Sigmoid colon (tissue), 7 donors: Measurements from ENCODE around the gene NCKAP5. TPM values are rescaled to one million over a fixed set of nuclear protein-coding genes. Genes with fewer than 3 reads are reported as not detected.

ENCODE experiments used
- DNase-seq: peaks from one replicate; pipeline ENCODE4 v3.0.0-alpha.2; 2019
- H3K27ac ChIP-seq, 4 donors: fragments of 200-600 bp; sonication (generic); one replicate each; pipeline ENCODE4 v1.5.1; 2016 to 2019; ENCODE audit warnings: mild to moderate bottlenecking in 1 of 4
- H3K27me3 ChIP-seq, 3 donors: fragments of 200-600 bp; sonication (generic); one replicate each; pipeline ENCODE4 v1.5.1; 2019; ENCODE audit warnings: mild to moderate bottlenecking in 1 of 3
- H3K36me3 ChIP-seq, 4 donors: fragments of 200-600 bp; sonication (generic); one replicate each; pipeline ENCODE4 v1.5.1; 2016 to 2019
- H3K4me1 ChIP-seq, 4 donors: fragments of 200-600 bp; sonication (generic); one replicate each; pipeline ENCODE4 v1.5.1; 2017 to 2019
- H3K4me3 ChIP-seq, 4 donors: fragments of 200-600 bp; sonication (generic); one replicate each; pipeline ENCODE4 v1.5.1; 2017 to 2019; ENCODE audit warnings: mild to moderate bottlenecking in 2 of 4, moderate library complexity in 1 of 4
- H3K9me3 ChIP-seq, 4 donors: fragments of 200-600 bp in 3 of 4; sonication (generic) in 3 of 4; one replicate each; pipeline versions ENCODE4 v1.5.1 to v1.6.1; 2013 to 2019
- CTCF ChIP-seq, 4 experiments: fragments of 450-650 bp in 3 of 4; fragments of 200-600 bp in 1 of 4; IDR thresholded peaks; one replicate each; pipeline ENCODE4 v1.5.1; 2016 to 2019; ENCODE audit warnings: antibody characterized with exemption in 4 of 4, mild to moderate bottlenecking in 3 of 4, moderate library complexity in 2 of 4
- EP300 ChIP-seq, 4 donors: sonication (generic); formaldehyde crosslinking; IDR thresholded peaks; one replicate each; pipeline ENCODE4 v1.6.1; 2017; ENCODE audit warnings: antibody characterized with exemption in 4 of 4
- POLR2A ChIP-seq, 2 donors: fragments of 450-650 bp; IDR thresholded peaks; one replicate each; pipeline ENCODE4 v1.6.1; 2016; ENCODE audit warnings: antibody characterized with exemption in 2 of 2, mild to moderate bottlenecking in 2 of 2, moderate library complexity in 2 of 2
- POLR2AphosphoS5 ChIP-seq, 4 donors: sonication (generic); formaldehyde crosslinking; IDR thresholded peaks; one replicate each; pipeline ENCODE4 v1.6.1; 2017; ENCODE audit warnings: antibody characterized with exemption in 4 of 4
- WGBS, 2 donors: extraction: QIAGEN DNeasy Blood & Tissue Kit; methylation state at CpG; one replicate each; pipeline ENCODE4 v1.1.7; 2013; 5-methylcytosine and 5-hydroxymethylcytosine counted together
- intact Hi-C: fragments of 100-400 bp; cut with DNase I; formaldehyde crosslinking; loops from one replicate; pipeline ENCODE4 v1.15.1; 2023
- polyA plus RNA-seq, 3 donors: library from polyadenylated mRNA; stranded (reverse); fragments of 200-250 nt; gene quantifications; one replicate each; pipeline ENCODE4 v1.2.3, GENCODE V29; 2013
- total RNA-seq, 4 donors: library from RNA; depleted of rRNA; stranded (reverse); fragments of >200 nt; gene quantifications; one replicate each; pipeline ENCODE4 v1.1.0, GENCODE V29; 2016
- donor health status: healthy with polysubstance abuse.
- donor health status: Bipolar disorder and iron deficiency.
- donor health status: healthy.

NCKAP5 gene
- total and polyA plus RNA-seq, 7 donors = under 0.01 to 3.7 (median 0.60) TPM

GRCh38 chr2:133495226-133495625 lies 73.0 kb downstream of the NCKAP5 start:
- Histone ChIP-seq H3K4me1 (no peaks in the 10 kb centered on the region), H3K4me3 (no peak overlapping the region), H3K27ac (no peak overlapping the region), H3K27me3 (no peaks in the 10 kb centered on the region), H3K36me3 (no peaks in the 10 kb centered on the region), H3K9me3 (no peaks in the 10 kb centered on the region)
- WGBS, 2 donors = 17 to 45% methylated on average over 5 of the region's 5 CpGs
- intact Hi-C loops = no loop called here
- TF ChIP-seq CTCF (IDR thresholded peaks at IDR 0.05) (no peak), POLR2AphosphoS5 (IDR thresholded peaks at IDR 0.05) (no peak), POLR2A (IDR thresholded peaks at IDR 0.05) (no peak), EP300 (IDR thresholded peaks at IDR 0.05) (no peak)
- DNase-seq = no peak

DNA sequence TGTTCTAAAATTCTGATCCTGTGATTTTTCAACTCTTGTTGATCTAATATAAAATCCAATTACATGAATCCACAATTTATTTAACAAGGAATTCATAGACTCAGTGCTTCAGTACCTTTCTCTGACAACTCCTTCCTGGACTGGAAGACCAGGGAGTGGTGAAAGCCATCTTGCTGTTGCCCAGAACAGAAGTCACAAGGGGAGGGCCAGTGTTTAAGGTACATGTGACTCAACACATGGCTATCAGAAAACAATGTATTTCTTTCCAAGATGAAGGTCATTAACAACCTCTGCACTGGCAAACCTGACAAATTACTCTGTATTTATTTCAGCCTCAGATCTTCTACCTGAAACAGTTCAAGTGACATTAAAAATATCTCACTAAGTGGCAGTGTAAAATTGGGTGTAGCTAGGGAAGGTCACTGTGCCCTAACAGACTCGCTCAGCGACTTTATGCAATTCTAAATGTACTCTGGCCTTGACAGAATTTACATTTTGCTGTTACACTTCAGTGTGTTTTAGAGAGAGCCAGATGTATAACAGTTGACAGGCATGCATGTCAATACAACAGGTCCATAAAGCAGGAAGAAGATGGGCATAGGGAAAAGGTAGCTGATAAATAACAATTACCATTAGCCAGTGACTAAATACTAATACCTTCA lies 75.4 kb downstream of the NCKAP5 start:
- Histone ChIP-seq H3K4me1 (no peaks in the 10 kb centered on the region), H3K4me3 (no peak overlapping the region), H3K9me3 (no peaks in the 10 kb centered on the region), H3K27ac (no peak overlapping the region), H3K36me3 (no peaks in the 10 kb centered on the region), H3K27me3 (no peaks in the 10 kb centered on the region)
- no peak for TF ChIP-seq POLR2A (IDR thresholded peaks at IDR 0.05)
- no peak for TF ChIP-seq POLR2AphosphoS5 (IDR thresholded peaks at IDR 0.05)
- no peak for TF ChIP-seq EP300 (IDR thresholded peaks at IDR 0.05)
- no peak for TF ChIP-seq CTCF (IDR thresholded peaks at IDR 0.05)
- no peak for DNase-seq
- WGBS, 2 donors = 27 to 71% methylated on average over 2 of the region's 2 CpGs
- intact Hi-C loops = no loop called here

DNA sequence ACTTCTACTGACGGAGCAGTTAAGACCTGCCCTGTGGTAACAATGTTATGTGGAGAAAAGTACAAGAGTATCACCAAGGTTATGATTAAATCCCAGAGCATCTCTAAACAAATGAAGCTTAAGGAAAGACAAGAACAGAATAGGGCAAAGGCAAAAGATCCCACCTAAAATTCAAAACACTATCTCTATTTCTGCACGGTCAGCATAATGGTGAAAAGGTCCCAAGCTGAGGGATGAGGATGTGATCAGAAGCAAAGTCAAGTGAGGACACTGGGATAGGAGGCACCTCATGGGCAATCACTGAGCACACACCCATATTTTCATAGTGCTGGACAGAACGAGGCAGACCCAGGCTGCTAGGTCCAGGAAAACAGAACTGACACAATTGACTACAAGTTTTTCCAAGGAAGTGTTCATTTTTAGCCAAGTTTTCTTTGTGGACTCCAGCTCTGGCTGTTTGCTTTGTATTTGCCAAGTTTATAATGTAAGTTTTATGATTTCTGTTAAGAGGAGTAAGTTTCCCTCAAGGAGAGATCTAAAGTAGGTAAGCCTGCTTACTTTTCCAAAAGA lies 77.8 kb downstream of the NCKAP5 start:
- Histone ChIP-seq H3K27ac (no peak overlapping the region), H3K27me3 (no peaks in the 10 kb centered on the region), H3K4me3 (no peak overlapping the region), H3K9me3 (no peaks in the 10 kb centered on the region), H3K4me1 (no peaks in the 10 kb centered on the region), H3K36me3 (no peaks in the 10 kb centered on the region)
- no peak for DNase-seq
- WGBS, 2 donors = 55 to 62% methylated on average over 3 of the region's 3 CpGs
- no peak for TF ChIP-seq POLR2A (IDR thresholded peaks at IDR 0.05)
- TF ChIP-seq EP300 (IDR thresholded peaks at IDR 0.05) = no peak
- TF ChIP-seq POLR2AphosphoS5 (IDR thresholded peaks at IDR 0.05) = no peak
- no peak for TF ChIP-seq CTCF (IDR thresholded peaks at IDR 0.05)
- intact Hi-C loops = no loop called here

DNA sequence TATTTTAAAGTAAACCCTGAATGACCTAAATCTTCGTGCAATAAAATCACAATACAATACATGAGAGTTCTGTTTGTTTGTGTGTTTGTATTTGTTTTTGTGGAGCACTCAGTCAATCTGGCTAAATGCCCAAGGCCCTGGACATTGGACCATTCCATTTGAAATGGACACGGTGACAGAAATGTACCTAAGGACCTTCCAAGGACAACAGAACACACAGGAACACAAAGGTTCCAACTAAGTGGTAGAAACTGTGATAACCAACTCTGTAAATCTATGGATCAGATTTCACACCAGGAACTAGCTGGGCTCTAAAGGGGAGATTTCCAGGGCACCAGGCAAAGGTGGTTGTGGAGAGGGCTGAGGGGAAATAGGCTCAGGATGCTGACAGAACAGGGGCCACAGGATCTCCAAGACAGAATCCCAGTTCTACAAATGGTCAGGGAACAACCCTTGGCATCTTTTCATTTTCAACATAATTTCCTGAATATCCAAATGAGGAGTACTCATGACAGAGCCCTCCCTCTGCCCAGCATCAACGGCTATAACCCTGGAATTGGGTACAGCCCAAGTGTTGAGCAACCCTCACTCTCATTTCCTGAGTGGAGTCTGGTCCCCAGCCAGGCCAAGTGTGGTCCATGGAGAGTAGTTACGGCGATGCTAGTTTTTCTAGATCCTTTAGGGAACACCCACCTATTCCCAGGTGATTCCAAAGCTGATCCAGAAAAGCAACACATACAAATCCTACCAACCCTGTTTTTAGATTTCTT lies 78.4 kb downstream of the NCKAP5 start:
- DNase-seq = peak; percentile 65
- intact Hi-C loops = no loop called here
- Histone ChIP-seq H3K4me1 (no peaks in the 10 kb centered on the region), H3K27ac (no peak overlapping the region), H3K27me3 (no peaks in the 10 kb centered on the region), H3K9me3 (no peaks in the 10 kb centered on the region), H3K4me3 (no peak overlapping the region), H3K36me3 (no peaks in the 10 kb centered on the region)
- TF ChIP-seq CTCF (IDR thresholded peaks at IDR 0.05) (no peak), POLR2A (IDR thresholded peaks at IDR 0.05) (no peak), POLR2AphosphoS5 (IDR thresholded peaks at IDR 0.05) (no peak), EP300 (IDR thresholded peaks at IDR 0.05) (no peak)
- WGBS, 2 donors = 45 to 71% methylated on average over 5 of the region's 5 CpGs
